ENCODE results near the gene SUSD3. TPM values are rescaled to one million over a fixed set of nuclear protein-coding genes. Genes with fewer than 3 reads are reported as not detected.

Gene SUSD3
- total and polyA plus RNA-seq, 2 of the 4 experiments (the other 2 are of a cell fraction), result 0.54 to 1.5 TPM

GRCh38 chr9:93111371-93112115 is 53.0 kb downstream of the SUSD3 start (continued):
- no peak for TF ChIP-seq CTCF (conservative IDR thresholded peaks at IDR 0.05; ENCODE audit: low read depth, low read length)

GRCh38 chr9:93112116-93112863 is 53.8 kb downstream of the SUSD3 start:
- Histone ChIP-seq H3K9ac (ENCODE audit: low read depth, low read length) (no peak overlapping the region), H3K14ac (replicated peaks; ENCODE audit: low read depth, low read length) (no peak overlapping the region), H3K18ac (ENCODE audit: low read depth, low read length) (no peak overlapping the region), H2AFZ (replicated peaks; ENCODE audit: low read length, poor library complexity) (no peak overlapping the region), H3K4me3 (ENCODE audit: insufficient read depth, low read depth, low read length) (no peak overlapping the region), H4K91ac (ENCODE audit: insufficient read depth, low read depth, low read length) (no peak overlapping the region), H3K4me2 (ENCODE audit: low read depth, low read length) (no peak overlapping the region), H3K27me3 (ENCODE audit: control insufficient read depth, insufficient read depth, low read length) (no peaks in the 10 kb centered on the region), H2BK20ac (ENCODE audit: low read depth, low read length) (no peak overlapping the region), H4K20me1 (ENCODE audit: insufficient read depth, low read length) (peaks cover 19% of the 10 kb centered on the region), H2BK5ac (ENCODE audit: low read depth, low read length, poor library complexity, severe bottlenecking) (no peak overlapping the region), H3K4ac (ENCODE audit: low read depth, low read length) (no peak overlapping the region), H4K5ac (ENCODE audit: low read depth, low read length) (no peak overlapping the region), H3K27ac (ENCODE audit: insufficient read depth, low read length) (no peak overlapping the region), H3K56ac (ENCODE audit: extremely low read depth, insufficient read depth, low read length) (no peak overlapping the region), H3K4me1 (ENCODE audit: control insufficient read depth, insufficient read depth, low read length) (peaks cover 6% of the 10 kb centered on the region), H2BK15ac (ENCODE audit: low read depth, low read length) (no peak overlapping the region), H4K8ac (ENCODE audit: low read depth in 2 of 2, low read length in 2 of 2) (no peak overlapping the region), H3K23ac (ENCODE audit: low read depth, low read length) (no peak overlapping the region), H3K79me1 (ENCODE audit: low read depth in 1 of 2, low read length in 2 of 2) (peaks cover 7 to 16% of the 10 kb centered on the region in 2 experiments), H2BK120ac (ENCODE audit: low read depth, low read length) (no peak overlapping the region), H2AK5ac (ENCODE audit: low read depth, low read length) (no peak overlapping the region), H3K9me3 (ENCODE audit: control insufficient read depth, insufficient read depth, low read length) (no peaks in the 10 kb centered on the region), H3K9me1 (ENCODE audit: insufficient read depth, low read length) (peaks cover 4% of the 10 kb centered on the region; the same call in 1 of the 2 replicates), H2AK9ac (replicated peaks; ENCODE audit: low read depth, low read length, poor library complexity) (no peak overlapping the region), H3K36me3 (ENCODE audit: control insufficient read depth, insufficient read depth, low read length) (peaks cover 29% of the 10 kb centered on the region)
- ATAC-seq (ENCODE audit: low read depth) (no peak), DNase-seq (no peak)
- ChIA-PET CTCF (no interaction called here), POLR2A (ENCODE audit: unreplicated experiment) (no interaction called here)
- dilution Hi-C loops (cut with HindIII; ENCODE audit: low sequenced_read_pairs, unreplicated experiment) (no loop called here), in situ Hi-C loops (cut with MboI; ENCODE audit: low sequenced_read_pairs) (loop anchor here (10.0 to 25.0 kb wide), 2 partner anchors 343 to 450 kb away; partner anchors contain the start of genes FAM120A and FAM120AOS), intact Hi-C loops (cut with micrococcal nuclease) (no loop called here)
- WGBS, 2 experiments (ENCODE audit: extremely low coverage in 2 of 2, insufficient read length in 1 of 2), result 100% methylated on average over 2 of the region's 15 CpGs; no CpG with 5 or more reads in 1 of the 2 experiments
- BruUV-seq (replicated peaks), result no TSS peak
- TF ChIP-seq MAFK (IDR thresholded peaks at IDR 0.05; ENCODE audit: low read depth, low read length) (no peak), CEBPB (IDR thresholded peaks at IDR 0.05; ENCODE audit: low read depth, low read length) (no peak), RFX5 (IDR thresholded peaks at IDR 0.05; ENCODE audit: low read depth, low read length) (no peak), POLR2A (IDR thresholded peaks at IDR 0.05; ENCODE audit: low read depth, low read length) (no peak), CTCF (conservative IDR thresholded peaks at IDR 0.05; ENCODE audit: low read depth, low read length) (no peak), MAZ (IDR thresholded peaks at IDR 0.05; ENCODE audit: borderline replicate concordance, low read depth, low read length) (no peak), RCOR1 (IDR thresholded peaks at IDR 0.05; ENCODE audit: insufficient replicate concordance, low read length) (no peak), USF2 (IDR thresholded peaks at IDR 0.05; ENCODE audit: low read depth, low read length) (no peak), NFE2L2 (IDR thresholded peaks at IDR 0.05; ENCODE audit: low read depth, low read length) (no peak)
